T-cell (primary cell): Measurements from ENCODE around the gene ST6GAL1. TPM values are rescaled to one million over a fixed set of nuclear protein-coding genes. Genes with fewer than 3 reads are reported as not detected.
"Not testable (repeated sequence)": the region's sequence is repeated elsewhere in the genome, so short reads cannot be mapped to it uniquely, and the experiment has no call there.

ENCODE experiments used
- ATAC-seq, 4 experiments: fragments of 200-7000 bp in 3 of 4; fragments of 150-1000 bp in 1 of 4; cut with Tn5 transposase; replicated peaks in 1 of 4; 1 replicate in 3 of 4; 2 replicates in 1 of 4; pipeline ENCODE4 v1.10.0; 2021; ENCODE audit warnings: moderate library complexity in 3 of 4, mild to moderate bottlenecking in 2 of 4, moderate number of reproducible peaks in 1 of 4
- CTCF ChIA-PET, 2 donors: fragments of 300-600 bp; sonication (Branson Sonifier 250); formaldehyde crosslinking; loops; one replicate each; lab custom pipeline; 2022; ENCODE audit warnings: antibody characterized with exemption in 2 of 2; lab: Charles Lee
- POLR2A ChIA-PET, 2 donors: fragments of 300-600 bp; sonication (Branson Sonifier 250); formaldehyde crosslinking; loops; one replicate each; lab custom pipeline; 2022; ENCODE audit warnings: antibody characterized with exemption in 2 of 2; lab: Charles Lee
- DNase-seq, 35 experiments: peaks; one replicate each; pipeline versions ENCODE4 v3.0.0 to v3.0.0-alpha.2; 2013 to 2023
- H3K27ac ChIP-seq: one replicate; pipeline ENCODE4 v1.5.1; 2013; ENCODE audit warnings: low read length
- H3K27me3 ChIP-seq, 2 experiments: replicated peaks in 1 of 2; 1 replicate in 1 of 2; 2 replicates in 1 of 2; pipeline versions ENCODE4 v1.6.1 to v1.7.0; 2013; ENCODE audit warnings: low read length in 1 of 2, mixed read lengths in 1 of 2; ENCODE audit not compliant: control insufficient read depth in 2 of 2, insufficient read depth in 2 of 2; ENCODE audit errors: extremely low read depth in 1 of 2
- H3K36me3 ChIP-seq, 2 donors: 1 replicate in 1 of 2; 2 replicates in 1 of 2; pipeline versions ENCODE4 v1.6.1 to v1.7.0; 2013; ENCODE audit warnings: low read length in 1 of 2; ENCODE audit not compliant: control insufficient read depth in 2 of 2, insufficient read depth in 1 of 2; ENCODE audit errors: extremely low read depth in 1 of 2
- H3K4me1 ChIP-seq, 2 experiments: 1 replicate in 1 of 2; 2 replicates in 1 of 2; pipeline versions ENCODE4 v1.6.1 to v1.7.0; 2013; ENCODE audit warnings: low read length in 2 of 2, mixed read lengths in 1 of 2; ENCODE audit not compliant: insufficient read depth in 2 of 2, control insufficient read depth in 1 of 2; ENCODE audit errors: extremely low read depth in 1 of 2
- H3K4me3 ChIP-seq, 2 donors: 1 replicate in 1 of 2; 2 replicates in 1 of 2; pipeline versions ENCODE4 v1.5.1 to v1.7.0; 2013; ENCODE audit warnings: mild to moderate bottlenecking in 2 of 2, low read length in 1 of 2, moderate library complexity in 1 of 2; ENCODE audit not compliant: control insufficient read depth in 1 of 2; ENCODE audit errors: extremely low read depth in 1 of 2
- H3K9me3 ChIP-seq: 2 replicates; pipeline ENCODE4 v1.7.0; 2013
- H3K27ac Mint-ChIP-seq, 2 donors: one replicate each; pipeline ENCODE4 v1.8.0; 2020 to 2021; ENCODE audit warnings: mild to moderate bottlenecking in 2 of 2, mixed read lengths in 2 of 2
- H3K27me3 Mint-ChIP-seq, 2 donors: one replicate each; pipeline ENCODE4 v1.8.0; 2021 to 2022; ENCODE audit warnings: mixed read lengths in 2 of 2
- H3K36me3 Mint-ChIP-seq: one replicate; pipeline ENCODE4 v1.8.0; 2021; ENCODE audit warnings: mixed read lengths
- H3K4me1 Mint-ChIP-seq, 3 donors: one replicate each; pipeline ENCODE4 v1.8.0; 2020 to 2022; ENCODE audit warnings: mixed read lengths in 3 of 3, mild to moderate bottlenecking in 1 of 3
- H3K4me3 Mint-ChIP-seq, 3 donors: one replicate each; pipeline ENCODE4 v1.8.0; 2020 to 2022; ENCODE audit warnings: mild to moderate bottlenecking in 3 of 3, mixed read lengths in 3 of 3, moderate library complexity in 3 of 3
- H3K9me3 Mint-ChIP-seq, 3 donors: one replicate each; pipeline ENCODE4 v1.8.0; 2020 to 2022; ENCODE audit warnings: mixed read lengths in 3 of 3
- WGBS: methylation state at CpG from one replicate; pipeline ENCODE4 v1.1.5; 2013; ENCODE audit warnings: missing lambda C conversion rate; ENCODE audit not compliant: insufficient coverage; 5-methylcytosine and 5-hydroxymethylcytosine counted together
- total RNA-seq, 35 experiments: library from RNA in 6 of 35; stranded (reverse) in 6 of 35; fragments of 120-200 nt in 1 of 35; gene quantifications; one replicate each; pipeline versions ENCODE4 v1.2.1 to v1.2.4 and lab custom pipeline; 2013 to 2026

The ST6GAL1 gene
- total RNA-seq, 5 donors from 2014 or later (not counting 1 experiment from before 2014, with no cell fraction given): 148 to 237 (median 212) TPM

- ChIA-PET POLR2A (no interaction called here), CTCF (no interaction called here)
- peaks cover 5 to 7% (median 5%) of the 10 kb centered on the region in 3 donors for H3K9me3 Mint-ChIP-seq
- peaks cover 58% of the 10 kb centered on the region for H3K36me3 Mint-ChIP-seq
- H3K4me1 Mint-ChIP-seq: peaks cover 59 to 80% (median 79%) of the 10 kb centered on the region in 3 donors
- Histone ChIP-seq H3K27me3 (no peaks in the 10 kb centered on the region), H3K27ac (no peak overlapping the region), H3K4me3 (no peak overlapping the region), H3K36me3 (peaks cover 6 to 7% of the 10 kb centered on the region in 2 donors), H3K9me3 (no peaks in the 10 kb centered on the region), H3K4me1 (peaks cover 15 to 44% of the 10 kb centered on the region in 2 experiments)
- H3K27me3 Mint-ChIP-seq: no peaks in the 10 kb centered on the region
- 93% methylated on average over 4 of the region's 4 CpGs for WGBS
- peak overlapping the region; percentile 71 to 85 for H3K27ac Mint-ChIP-seq
- ATAC-seq (no peak), DNase-seq (no peak)
- no peak overlapping the region for H3K4me3 Mint-ChIP-seq
Measured at GRCh38 chr3:187002915-187003314, 72.6 kb downstream of the ST6GAL1 start.

GRCh38 chr3:187005827-187006481 lies 75.6 kb downstream of the ST6GAL1 start:
- Mint-ChIP-seq H3K4me1 (peaks cover 63 to 80% (median 73%) of the 10 kb centered on the region in 3 donors), H3K4me3 (peak overlapping the region in 2 of 3 donors; percentile 1 to 63), H3K27me3 (no peaks in the 10 kb centered on the region), H3K36me3 (peaks cover 51% of the 10 kb centered on the region), H3K27ac (peak overlapping the region; percentile 81 to 92), H3K9me3 (peaks cover 5 to 11% (median 9%) of the 10 kb centered on the region in 3 donors)
- WGBS: 93% methylated on average over 3 of the region's 3 CpGs
- ATAC-seq (peak; percentile 57 to 72 (median 69)), DNase-seq (peak in 5 of 35 experiments; percentile 10 to 35 (median 22))
- H3K9me3 ChIP-seq: no peaks in the 10 kb centered on the region
- H3K4me1 ChIP-seq: peaks cover 15 to 31% of the 10 kb centered on the region in 2 experiments
- CTCF ChIA-PET: no interaction called here
- H3K36me3 ChIP-seq: peaks cover 3 to 5% of the 10 kb centered on the region in 2 donors
- POLR2A ChIA-PET: no interaction called here
- H3K27ac ChIP-seq: peak overlapping the region; percentile 37
- H3K27me3 ChIP-seq: no peaks in the 10 kb centered on the region
- H3K4me3 ChIP-seq: no peak overlapping the region

GRCh38 chr3:187006864-187007630 lies 76.7 kb downstream of the ST6GAL1 start:
- Mint-ChIP-seq H3K9me3 (peaks cover 5 to 11% (median 9%) of the 10 kb centered on the region in 3 donors), H3K27me3 (no peaks in the 10 kb centered on the region), H3K27ac (peak overlapping the region; percentile 81 to 90), H3K4me1 (peaks cover 65 to 83% (median 76%) of the 10 kb centered on the region in 3 donors), H3K4me3 (peak overlapping the region in 2 of 3 donors; percentile 7 to 63), H3K36me3 (peaks cover 49% of the 10 kb centered on the region)
- Histone ChIP-seq H3K27ac (no peak overlapping the region), H3K9me3 (no peaks in the 10 kb centered on the region), H3K36me3 (peaks cover 0 to 3% of the 10 kb centered on the region in 2 donors), H3K27me3 (no peaks in the 10 kb centered on the region), H3K4me3 (no peak overlapping the region), H3K4me1 (peaks cover 18 to 37% of the 10 kb centered on the region in 2 experiments)
- ChIA-PET CTCF (interaction anchor here (0.7 to 1.3 kb wide), 2 partner anchors 12 to 59 kb away, joined by 3 to 5 read pairs; no protein-coding TSS in a partner anchor), POLR2A (interaction anchor here in 1 of 2 donors (0.8 kb wide), 1 partner anchor 33 kb away, joined by 3 read pairs; no protein-coding TSS in a partner anchor)
- peak in 1 of 35 experiments; percentile 28 for DNase-seq
- WGBS: no CpG with 5 or more reads among the region's 2 CpGs
- peak; percentile 71 to 80 (median 76) for ATAC-seq

GRCh38 chr3:187010382-187010781 lies 80.1 kb downstream of the ST6GAL1 start:
- H3K27me3 Mint-ChIP-seq, DNase-seq, POLR2A ChIA-PET, H3K4me3 Mint-ChIP-seq, ATAC-seq, H3K27ac ChIP-seq, H3K27me3 ChIP-seq, H3K4me3 ChIP-seq, CTCF ChIA-PET, H3K9me3 ChIP-seq, H3K9me3 Mint-ChIP-seq: not testable (repeated sequence)
- Histone ChIP-seq H3K4me1 (peaks cover 24 to 40% of the 10 kb centered on the region in 2 experiments), H3K36me3 (peaks cover 0 to 11% of the 10 kb centered on the region in 2 donors)
- H3K27ac Mint-ChIP-seq: peak overlapping the region in 1 of 2 donors; percentile 57
- H3K4me1 Mint-ChIP-seq: peaks cover 67 to 85% (median 77%) of the 10 kb centered on the region in 3 donors
- WGBS: 100% methylated on average over 1 of the region's 3 CpGs
- H3K36me3 Mint-ChIP-seq: peaks cover 40% of the 10 kb centered on the region

GRCh38 chr3:187011915-187012314 lies 81.6 kb downstream of the ST6GAL1 start:
- Histone ChIP-seq H3K36me3 (peaks cover 0 to 15% of the 10 kb centered on the region in 2 donors), H3K27ac (peak overlapping the region; percentile 70), H3K9me3 (no peaks in the 10 kb centered on the region), H3K4me3 (no peak overlapping the region), H3K27me3 (no peaks in the 10 kb centered on the region), H3K4me1 (peaks cover 18 to 41% of the 10 kb centered on the region in 2 experiments)
- CTCF ChIA-PET: interaction anchor here (0.6 to 1.7 kb wide), 3 partner anchors 16 to 1162 kb away, joined by 3 to 4 read pairs (median 4); no protein-coding TSS in a partner anchor
- DNase-seq (peak in 1 of 35 experiments; percentile 13), ATAC-seq (no peak)
- POLR2A ChIA-PET: no interaction called here
- peak overlapping the region; percentile 37 to 73 (median 50) for H3K4me3 Mint-ChIP-seq
- H3K27ac Mint-ChIP-seq: peak overlapping the region; percentile 96 to 97
- peaks cover 0 to 8% (median 5%) of the 10 kb centered on the region in 3 donors for H3K9me3 Mint-ChIP-seq
- H3K4me1 Mint-ChIP-seq: peaks cover 67 to 84% (median 77%) of the 10 kb centered on the region in 3 donors
- WGBS: 84% methylated on average over 5 of the region's 7 CpGs
- H3K27me3 Mint-ChIP-seq: no peaks in the 10 kb centered on the region
- H3K36me3 Mint-ChIP-seq: peaks cover 42% of the 10 kb centered on the region

GRCh38 chr3:187012609-187013051 lies 82.3 kb downstream of the ST6GAL1 start:
- H3K4me3 ChIP-seq: no peak overlapping the region
- Mint-ChIP-seq H3K4me3 (peak overlapping the region; percentile 37 to 73 (median 65)), H3K27ac (peak overlapping the region; percentile 96 to 97), H3K4me1 (peaks cover 59 to 82% (median 72%) of the 10 kb centered on the region in 3 donors), H3K27me3 (no peaks in the 10 kb centered on the region), H3K9me3 (peaks cover 0 to 7% (median 5%) of the 10 kb centered on the region in 3 donors), H3K36me3 (peaks cover 39% of the 10 kb centered on the region)
- H3K36me3 ChIP-seq: peaks cover 0 to 21% of the 10 kb centered on the region in 2 donors
- H3K9me3 ChIP-seq: no peaks in the 10 kb centered on the region
- ATAC-seq: peak; percentile 82 to 91 (median 83)
- H3K4me1 ChIP-seq: peaks cover 14 to 37% of the 10 kb centered on the region in 2 experiments
- peak overlapping the region; percentile 70 for H3K27ac ChIP-seq
- ChIA-PET CTCF (interaction anchor here (1.4 to 1.7 kb wide), 2 partner anchors 15 kb away, joined by 3 to 4 read pairs; no protein-coding TSS in a partner anchor), POLR2A (no interaction called here)
- H3K27me3 ChIP-seq: no peaks in the 10 kb centered on the region
- WGBS: 4% methylated on average over 4 of the region's 7 CpGs
- DNase-seq: peak in 34 of 35 experiments; percentile 26 to 72 (median 54)
